HepG2 (cell line): ENCODE results near the gene ZDHHC18. TPM values are rescaled to one million over a fixed set of nuclear protein-coding genes. Genes with fewer than 3 reads are reported as not detected.

Experiments
- ATF7 ChIP-seq, 2 experiments: fragments of 450-650 bp in 1 of 2; sonication (generic) in 1 of 2; formaldehyde crosslinking in 1 of 2; IDR thresholded peaks; 2 replicates each; pipeline versions ENCODE4 v1.4.0 to v1.6.1; 2016 to 2020; ENCODE audit warnings: antibody characterized with exemption in 1 of 2, mild to moderate bottlenecking in 1 of 2, missing genetic modification reagents in 1 of 2
- BRCA1 ChIP-seq: sonication (generic); formaldehyde crosslinking; IDR thresholded peaks from 2 replicates; pipeline ENCODE4 v1.4.0; 2020; ENCODE audit warnings: missing genetic modification reagents
- CC2D1A ChIP-seq: sonication (generic); formaldehyde crosslinking; IDR thresholded peaks from 2 replicates; pipeline ENCODE4 v1.8.1; 2023; ENCODE audit warnings: mild to moderate bottlenecking, missing genetic modification reagents
- HIC2 ChIP-seq: sonication (generic); formaldehyde crosslinking; IDR thresholded peaks from 2 replicates; pipeline ENCODE4 v1.9.0; 2022; ENCODE audit warnings: low read depth, missing genetic modification reagents
- MAF1 ChIP-seq: sonication (generic); formaldehyde crosslinking; IDR thresholded peaks from 2 replicates; pipeline ENCODE4 v1.5.0; 2020; ENCODE audit warnings: missing genetic modification reagents, borderline replicate concordance
- MIXL1 ChIP-seq: IDR thresholded peaks from 2 replicates; pipeline ENCODE4 v1.6.1; 2016
- MLXIP ChIP-seq: sonication (generic); formaldehyde crosslinking; IDR thresholded peaks from 2 replicates; pipeline ENCODE4 v1.9.0; 2021; ENCODE audit warnings: missing genetic modification reagents, borderline replicate concordance
- RARG ChIP-seq: sonication (generic); formaldehyde crosslinking; IDR thresholded peaks from 2 replicates; pipeline ENCODE4 v1.4.0; 2020; ENCODE audit warnings: low read depth, mild to moderate bottlenecking, missing genetic modification reagents
- SSRP1 ChIP-seq: IDR thresholded peaks from 2 replicates; pipeline ENCODE4 v1.6.1; 2016; ENCODE audit warnings: control low read depth
- ZBTB43 ChIP-seq: sonication (generic); formaldehyde crosslinking; conservative IDR thresholded peaks from 2 replicates; pipeline ENCODE4 v1.4.0; 2020; ENCODE audit warnings: missing genetic modification reagents
- ZFP1 ChIP-seq: IDR thresholded peaks from 2 replicates; pipeline ENCODE4 v1.6.1; 2016
- ZFP90 ChIP-seq: sonication (generic); formaldehyde crosslinking; IDR thresholded peaks from 2 replicates; pipeline ENCODE4 v1.8.0; 2022; ENCODE audit warnings: missing genetic modification reagents, mild to moderate bottlenecking, inconsistent platforms, borderline replicate concordance
- ZNF280D ChIP-seq: sonication (generic); formaldehyde crosslinking; IDR thresholded peaks from 2 replicates; pipeline ENCODE4 v1.5.1; 2020; ENCODE audit warnings: mild to moderate bottlenecking, missing genetic modification reagents
- ZNF512 ChIP-seq: sonication (generic); formaldehyde crosslinking; IDR thresholded peaks from 2 replicates; pipeline ENCODE4 v1.4.0; 2020; ENCODE audit warnings: mild to moderate bottlenecking, missing genetic modification reagents
- polyA plus RNA-seq, 8 experiments: library from polyadenylated mRNA; depleted of rRNA in 3 of 8; stranded (reverse) in 7 of 8; unstranded in 1 of 8; fragments of >200 nt; fragmentation: Illumina TruSeq in 4 of 8; extraction: Trizol in 4 of 8; gene quantifications; 2 replicates each; pipeline versions ENCODE4 v1.2.1 to v1.2.3, GENCODE V29; 2011 to 2016; ENCODE audit warnings: low read depth in 4 of 8, missing spikeins in 1 of 8, mixed read lengths in 1 of 8; ENCODE audit not compliant: insufficient read depth in 1 of 8
- total RNA-seq, 5 experiments: library from RNA; depleted of rRNA; stranded (reverse); fragments of >200 nt; fragmentation: Illumina TruSeq; extraction: Trizol; gene quantifications; 2 replicates each; pipeline ENCODE4 v1.2.3, GENCODE V29; 2016; ENCODE audit warnings: low read depth in 1 of 5
- TF ChIP-seq, protein P1 (sequence below): sonication (generic); formaldehyde crosslinking; IDR thresholded peaks from 2 replicates; pipeline ENCODE4 v1.8.0; 2022; ENCODE audit warnings: mild to moderate bottlenecking, missing genetic modification reagents, borderline replicate concordance

Gene ZDHHC18
- total and polyA plus RNA-seq, 2 of the 13 experiments (the other 11 are each of a cell fraction or from before 2014, with no cell fraction given) = 13.2 to 35.3 TPM

DNA sequence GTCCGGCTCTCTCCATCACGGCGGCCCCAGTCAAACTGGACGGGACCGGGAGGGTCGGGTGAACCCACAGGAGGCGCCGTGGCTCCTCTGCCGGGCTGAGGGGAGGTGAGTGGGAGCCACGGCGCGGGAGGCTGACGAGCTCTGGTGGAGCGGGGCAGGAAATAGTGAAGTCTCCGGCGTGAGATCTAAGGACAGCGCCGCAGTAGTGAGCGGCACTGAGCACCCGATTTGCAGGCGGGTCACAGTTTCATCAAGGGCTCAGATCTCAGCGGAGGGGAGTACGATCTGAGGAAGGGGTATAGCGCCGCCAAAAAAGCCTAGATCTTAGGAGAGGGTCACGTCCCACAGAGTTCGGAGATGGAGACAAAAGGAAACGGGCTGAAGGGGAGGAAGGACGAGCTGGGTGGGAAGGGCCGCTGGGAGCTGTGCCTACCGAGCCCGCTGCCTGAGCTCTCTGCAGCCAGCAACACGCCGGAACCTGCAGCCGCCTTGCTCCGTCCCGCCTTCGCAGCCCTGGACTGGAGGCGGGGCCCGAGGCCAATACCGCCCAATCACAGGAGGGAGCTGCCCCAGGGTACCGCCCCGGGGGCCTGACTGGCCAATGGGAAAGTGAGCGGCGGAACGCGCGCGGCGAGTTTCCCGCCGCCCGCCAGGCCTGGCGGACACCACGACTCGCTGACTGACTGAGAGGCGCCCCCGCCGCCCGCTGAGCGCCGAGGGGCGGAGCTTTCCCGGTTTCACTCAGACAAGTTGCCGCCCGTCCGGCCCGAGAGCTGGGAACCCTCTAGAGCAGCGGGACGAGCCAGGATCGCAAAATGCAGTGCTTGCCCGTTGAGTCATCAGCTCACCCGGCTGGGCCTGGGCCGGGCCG is 38.4 kb downstream of the ZDHHC18 start (continued):
- TF ChIP-seq ZNF280D (no peak), ZNF512 (CRISPR knock-in tag) (no peak), MIXL1 (CRISPR knock-in tag) (no peak), ATF7 (IDR thresholded peaks at IDR 0.05) (no peak), ATF7 (CRISPR knock-in tag; IDR thresholded peaks at IDR 0.05) (peak; percentile 9; the same call in 1 of the 2 replicates), BRCA1 (no peak), MLXIP (CRISPR knock-in tag) (no peak; the same call in 1 of the 2 replicates), ZBTB43 (CRISPR knock-in tag) (peak; percentile 77), ZFP90 (CRISPR knock-in tag) (peak; percentile 73; the same call in 1 of the 2 replicates), RARG (CRISPR knock-in tag) (no peak), HIC2 (CRISPR knock-in tag) (no peak), CC2D1A (CRISPR knock-in tag) (peak; percentile 63; the same call in 1 of the 2 replicates), ZFP1 (CRISPR knock-in tag) (no peak), SSRP1 (CRISPR knock-in tag) (no peak), MAF1 (peak; percentile 85; the same call in 1 of the 2 replicates)
- TF ChIP-seq, protein P1, sequence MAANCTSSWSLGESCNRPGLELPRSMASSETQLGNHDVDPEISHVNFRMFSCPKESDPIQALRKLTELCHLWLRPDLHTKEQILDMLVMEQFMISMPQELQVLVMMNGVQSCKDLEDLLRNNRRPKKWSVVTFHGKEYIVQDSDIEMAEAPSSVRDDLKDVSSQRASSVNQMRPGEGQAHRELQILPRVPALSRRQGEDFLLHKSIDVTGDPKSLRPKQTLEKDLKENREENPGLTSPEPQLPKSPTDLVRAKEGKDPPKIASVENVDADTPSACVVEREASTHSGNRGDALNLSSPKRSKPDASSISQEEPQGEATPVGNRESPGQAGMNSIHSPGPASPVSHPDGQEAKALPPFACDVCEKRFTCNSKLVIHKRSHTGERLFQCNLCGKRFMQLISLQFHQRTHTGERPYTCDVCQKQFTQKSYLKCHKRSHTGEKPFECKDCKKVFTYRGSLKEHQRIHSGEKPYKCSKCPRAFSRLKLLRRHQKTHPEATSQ (CRISPR knock-in tag) = no peak
